Skin of body (tissue), 2 donors: ENCODE results near the gene TTC28. TPM values are rescaled to one million over a fixed set of nuclear protein-coding genes. Genes with fewer than 3 reads are reported as not detected.
"Not testable (repeated sequence)": the region's sequence is repeated elsewhere in the genome, so short reads cannot be mapped to it uniquely, and the experiment has no call there.

Experiments
- DNase-seq: peaks from one replicate; lab custom pipeline; 2025; lab: John Stamatoyannopoulos, UW
- total RNA-seq: library from RNA; depleted of rRNA; stranded (reverse); fragments of >200 nt; gene quantifications from one replicate; pipeline ENCODE4 v1.2.3, GENCODE V29; 2014

TTC28 gene
- 29.0 TPM for total RNA-seq

GRCh38 chr22:28679611-28680287 is at the start of gene TTC28:
Gene TTC28 (minus strand): TSS chr22:28679840. CDS start chr22:28679723, 117 bp downstream.
- peak; percentile 41 for DNase-seq

- no peak for DNase-seq
Observed at GRCh38 chr22:28728621-28729313, 49.1 kb upstream of the TTC28 start.

GRCh38 chr22:28728002-28728401 is 48.4 kb upstream of the TTC28 start:
- no peak for DNase-seq

- DNase-seq: no peak
Observed at GRCh38 chr22:28718044-28718443, 38.4 kb upstream of the TTC28 start.

GRCh38 chr22:28716686-28717085 is 37.0 kb upstream of the TTC28 start:
- DNase-seq: no peak

- no peak for DNase-seq
Observed at GRCh38 chr22:28715611-28716010, 36.0 kb upstream of the TTC28 start.

GRCh38 chr22:28714043-28714628 is 34.5 kb upstream of the TTC28 start:
- DNase-seq: no peak

GRCh38 chr22:28711820-28712777 is 32.5 kb upstream of the TTC28 start:
- DNase-seq: peak; percentile 55

- peak; percentile 38 for DNase-seq
Observed at GRCh38 chr22:28711341-28711740, 31.7 kb upstream of the TTC28 start.

GRCh38 chr22:28710576-28711191 is 31.0 kb upstream of the TTC28 start:
- peak; percentile 60 for DNase-seq

- DNase-seq: no peak
Observed at GRCh38 chr22:28710107-28710506, 30.5 kb upstream of the TTC28 start.

GRCh38 chr22:28706845-28707244 is 27.2 kb upstream of the TTC28 start:
- no peak for DNase-seq

- no peak for DNase-seq
Observed at GRCh38 chr22:28703436-28703835, 23.8 kb upstream of the TTC28 start.

- DNase-seq: no peak
Observed at GRCh38 chr22:28702891-28703290, 23.3 kb upstream of the TTC28 start.

- not testable (repeated sequence) for DNase-seq
Observed at GRCh38 chr22:28693041-28693760, 13.6 kb upstream of the TTC28 start.

- not testable (repeated sequence) for DNase-seq
Observed at GRCh38 chr22:28689796-28690195, 10.2 kb upstream of the TTC28 start.

- not testable (repeated sequence) for DNase-seq
Observed at GRCh38 chr22:28682966-28683365, 3.3 kb upstream of the TTC28 start.

GRCh38 chr22:28680813-28681490 is 1.3 kb upstream of the TTC28 start:
- DNase-seq: not testable (repeated sequence)

- not testable (repeated sequence) for DNase-seq
Observed at GRCh38 chr22:28678778-28679610, 646 bp downstream of the TTC28 start.
